Measurements from ENCODE around the gene OR5B3. TPM values are rescaled to one million over a fixed set of nuclear protein-coding genes. Genes with fewer than 3 reads are reported as not detected.

OR5B3 gene
- total and polyA plus RNA-seq, 9 of the 15 experiments (the other 6 are each of a cell fraction or from before 2014, with no cell fraction given): not detected

DNA sequence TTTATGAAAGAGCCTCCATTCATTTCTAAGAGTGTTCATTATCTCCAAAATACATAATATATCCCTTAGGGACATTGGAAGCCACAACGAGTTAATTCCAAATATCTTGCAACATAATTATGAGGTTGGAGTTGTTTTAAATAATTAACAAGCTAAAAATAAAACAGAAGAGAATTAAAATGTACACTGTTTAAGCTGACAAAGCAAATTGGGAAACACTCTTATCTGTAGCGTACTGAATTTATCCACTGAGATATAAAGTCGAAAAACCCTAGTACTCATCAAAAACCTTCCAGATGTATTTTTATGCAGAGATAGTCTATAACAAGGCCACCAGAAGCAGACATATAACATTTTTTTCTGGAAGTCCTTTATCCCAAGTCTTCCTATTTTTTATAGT is 27.5 kb upstream of the OR5B3 start:
- Histone ChIP-seq H3K4me1 (replicated peaks in 1 of 2; ENCODE audit: control insufficient read depth in 2 of 2, insufficient read depth in 2 of 2, low read length in 2 of 2) (no peaks in the 10 kb centered on the region), H3K9ac (ENCODE audit: insufficient read depth in 1 of 2, low read depth in 2 of 2, low read length in 2 of 2) (no peak overlapping the region), H3K27ac (ENCODE audit: extremely low read depth, low read depth, low read length) (no peak overlapping the region), H3K27me3 (ENCODE audit: control insufficient read depth in 2 of 2, insufficient read depth in 2 of 2, low read length in 2 of 2) (no peaks in the 10 kb centered on the region), H3K9me1 (ENCODE audit: control insufficient read depth, insufficient read depth, low read length) (no peaks in the 10 kb centered on the region), H3K4me2 (ENCODE audit: insufficient read depth, low read length) (no peak overlapping the region), H3K9me3 (replicated peaks; ENCODE audit: control insufficient read depth, insufficient read depth, low read depth, low read length) (no peaks in the 10 kb centered on the region), H4K20me1 (replicated peaks; ENCODE audit: control insufficient read depth, insufficient read depth, low read length) (no peaks in the 10 kb centered on the region), H3K36me3 (ENCODE audit: control insufficient read depth, insufficient read depth, low read length) (no peaks in the 10 kb centered on the region), H3K4me3 (no peak overlapping the region), H2AFZ (ENCODE audit: low read depth, low read length) (no peak overlapping the region), H3K79me2 (ENCODE audit: control insufficient read depth, insufficient read depth, low read length) (no peaks in the 10 kb centered on the region)
- ChIA-PET POLR2A (no interaction called here), CTCF (ENCODE audit: low intra/inter-chr PET ratio) (no interaction called here)
- ATAC-seq (no peak), DNase-seq (ENCODE audit: extremely low read depth in 1 of 4, low spot score in 3 of 4) (no peak), FAIRE-seq (no peak)
- WGBS (ENCODE audit: insufficient coverage, low coverage, missing lambda C conversion rate): 19% methylated on average over 3 of the region's 3 CpGs
- intact Hi-C loops (cut with micrococcal nuclease) (no loop called here), in situ Hi-C loops (cut with MboI) (no loop called here)
- peak; percentile 52; the same call in 1 of the 2 replicates for TF ChIP-seq ZNF316 (IDR thresholded peaks at IDR 0.05)
- no peak for TF ChIP-seq TEAD2 (tag; IDR thresholded peaks at IDR 0.05)
- no peak for TF ChIP-seq PHTF2 (CRISPR knock-in tag; IDR thresholded peaks at IDR 0.05)
- TF ChIP-seq, protein P1, sequence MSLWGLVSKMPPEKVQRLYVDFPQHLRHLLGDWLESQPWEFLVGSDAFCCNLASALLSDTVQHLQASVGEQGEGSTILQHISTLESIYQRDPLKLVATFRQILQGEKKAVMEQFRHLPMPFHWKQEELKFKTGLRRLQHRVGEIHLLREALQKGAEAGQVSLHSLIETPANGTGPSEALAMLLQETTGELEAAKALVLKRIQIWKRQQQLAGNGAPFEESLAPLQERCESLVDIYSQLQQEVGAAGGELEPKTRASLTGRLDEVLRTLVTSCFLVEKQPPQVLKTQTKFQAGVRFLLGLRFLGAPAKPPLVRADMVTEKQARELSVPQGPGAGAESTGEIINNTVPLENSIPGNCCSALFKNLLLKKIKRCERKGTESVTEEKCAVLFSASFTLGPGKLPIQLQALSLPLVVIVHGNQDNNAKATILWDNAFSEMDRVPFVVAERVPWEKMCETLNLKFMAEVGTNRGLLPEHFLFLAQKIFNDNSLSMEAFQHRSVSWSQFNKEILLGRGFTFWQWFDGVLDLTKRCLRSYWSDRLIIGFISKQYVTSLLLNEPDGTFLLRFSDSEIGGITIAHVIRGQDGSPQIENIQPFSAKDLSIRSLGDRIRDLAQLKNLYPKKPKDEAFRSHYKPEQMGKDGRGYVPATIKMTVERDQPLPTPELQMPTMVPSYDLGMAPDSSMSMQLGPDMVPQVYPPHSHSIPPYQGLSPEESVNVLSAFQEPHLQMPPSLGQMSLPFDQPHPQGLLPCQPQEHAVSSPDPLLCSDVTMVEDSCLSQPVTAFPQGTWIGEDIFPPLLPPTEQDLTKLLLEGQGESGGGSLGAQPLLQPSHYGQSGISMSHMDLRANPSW (CRISPR knock-in tag; IDR thresholded peaks at IDR 0.05): no peak
- TF ChIP-seq MAFK (IDR thresholded peaks at IDR 0.05; ENCODE audit: low read length): peak; percentile 43; the same call in 1 of the 2 replicates
- TF ChIP-seq MAZ (CRISPR knock-in tag; conservative IDR thresholded peaks at IDR 0.05 in 1 of 2, IDR thresholded peaks at IDR 0.05 in 1 of 2): no peak
- TF ChIP-seq TCFL5 (CRISPR knock-in tag; conservative IDR thresholded peaks at IDR 0.05): no peak
- TF ChIP-seq MAFF (IDR thresholded peaks at IDR 0.05; ENCODE audit: low read length): peak; percentile 54; the same call in 1 of the 2 replicates
- peak; percentile 44; the same call in 1 of the 2 replicates for TF ChIP-seq C11orf30 (IDR thresholded peaks at IDR 0.05; ENCODE audit: low read depth)
- no TSS peak for BruUV-seq (replicated peaks)

Measured in K562 (cell line).